PC-3 (cell line): ENCODE measurements around the gene AP3S2. TPM values are rescaled to one million over a fixed set of nuclear protein-coding genes. Genes with fewer than 3 reads are reported as not detected.

Experiments used
- ATAC-seq: fragments of 200-7000 bp; cut with Tn5 transposase; 2 replicates; pipeline ENCODE4 v1.9.1; 2020; ENCODE audit warnings: mild to moderate bottlenecking, moderate library complexity
- BruUV-seq: library from RNA; stranded (reverse); fragments of 400-500 nt; replicated peaks from 2 replicates; lab custom pipeline; 2021; lab: Mats Ljungman, UMichigan
- CTCF ChIA-PET: fragments of 300-600 bp; sonication (Branson Sonifier 250); formaldehyde crosslinking; loops from one replicate; lab custom pipeline; 2022; ENCODE audit warnings: antibody characterized with exemption; lab: Charles Lee
- POLR2A ChIA-PET: fragments of 300-600 bp; sonication (Branson Sonifier 250); formaldehyde crosslinking; loops from one replicate; lab custom pipeline; 2022; ENCODE audit warnings: antibody characterized with exemption; ENCODE audit not compliant: unreplicated experiment; lab: Charles Lee
- DNase-seq: peaks from one replicate; pipeline ENCODE4 v3.0.0-alpha.2; 2015
- H2AFZ ChIP-seq: fragments of 300-600 bp; sonication (generic); 2 replicates; pipeline ENCODE4 v1.6.0; 2016; ENCODE audit warnings: antibody characterized with exemption, low read length
- H3F3A ChIP-seq: fragments of 300-600 bp; sonication (generic); one replicate; pipeline ENCODE4 v1.6.0; 2017; ENCODE audit warnings: antibody characterized with exemption, low read length, control low read depth, mild to moderate bottlenecking; ENCODE audit not compliant: unreplicated experiment
- H3K27ac ChIP-seq: fragments of 300-600 bp; sonication (generic); 2 replicates; pipeline ENCODE4 v1.5.1; 2016; ENCODE audit warnings: mild to moderate bottlenecking, low read length
- H3K27me3 ChIP-seq: fragments of 300-600 bp; sonication (generic); 2 replicates; pipeline ENCODE4 v1.6.1; 2016; ENCODE audit warnings: low read length, mixed read lengths
- H3K36me3 ChIP-seq: fragments of 300-600 bp; sonication (generic); 2 replicates; pipeline ENCODE4 v1.6.1; 2016; ENCODE audit warnings: low read depth, mixed run types, low read length, mixed read lengths
- H3K4me1 ChIP-seq: fragments of 300-600 bp; sonication (generic); 2 replicates; pipeline ENCODE4 v1.5.1; 2016; ENCODE audit warnings: low read length; ENCODE audit not compliant: insufficient read depth
- H3K4me2 ChIP-seq: fragments of 300-600 bp; sonication (generic); 2 replicates; pipeline ENCODE4 v1.6.0; 2016; ENCODE audit warnings: low read length
- H3K4me3 ChIP-seq: fragments of 300-600 bp; sonication (generic); 2 replicates; pipeline ENCODE4 v1.5.1; 2016; ENCODE audit warnings: mild to moderate bottlenecking, low read length, mixed read lengths
- H3K79me2 ChIP-seq: fragments of 300-600 bp; sonication (generic); 2 replicates; pipeline ENCODE4 v1.6.1; 2017; ENCODE audit warnings: low read length, mixed read lengths
- H3K9ac ChIP-seq: fragments of 300-600 bp; sonication (generic); 2 replicates; pipeline ENCODE4 v1.6.0; 2016; ENCODE audit warnings: mild to moderate bottlenecking, low read length
- H3K9me2 ChIP-seq: fragments of 300-600 bp; sonication (generic); replicated peaks from 2 replicates; pipeline ENCODE4 v1.6.1; 2016; ENCODE audit warnings: mixed run types, low read length, mixed read lengths
- H3K9me3 ChIP-seq: fragments of 300-600 bp; sonication (generic); 2 replicates; pipeline ENCODE4 v1.6.1; 2016; ENCODE audit warnings: low read length, mixed read lengths
- H4K20me1 ChIP-seq: fragments of 300-600 bp; sonication (generic); 2 replicates; pipeline ENCODE4 v1.6.1; 2016; ENCODE audit warnings: low read length, mixed read lengths
- CTCF ChIP-seq: fragments of 300-600 bp; sonication (generic); conservative IDR thresholded peaks from 2 replicates; pipeline ENCODE4 v1.5.1; 2017; ENCODE audit warnings: antibody characterized with exemption, low read depth, mild to moderate bottlenecking, low read length
- EZH2 ChIP-seq: fragments of 300-600 bp; sonication (generic); IDR thresholded peaks from one replicate; pipeline ENCODE4 v1.6.1; 2017; ENCODE audit warnings: antibody characterized with exemption, mild to moderate bottlenecking, low read length; ENCODE audit not compliant: unreplicated experiment
- EZH2phosphoT487 ChIP-seq: fragments of 300-600 bp; sonication (generic); IDR thresholded peaks from 2 replicates; pipeline ENCODE4 v1.6.1; 2018; ENCODE audit warnings: mild to moderate bottlenecking, antibody characterized with exemption, low read length, borderline replicate concordance
- intact Hi-C: fragments of 100-400 bp; cut with micrococcal nuclease; formaldehyde crosslinking; loops from 2 replicates; pipeline ENCODE4 v1.9.0; 2023
- total RNA-seq: library from RNA; depleted of rRNA; stranded (reverse); fragments of >200 nt; gene quantifications from 2 replicates; pipeline ENCODE4 v1.2.3, GENCODE V29; 2014

AP3S2 gene
- total RNA-seq, 1 experiment from 2014 or later: 18.8 TPM

- Histone ChIP-seq H3K27ac (peak overlapping the region; percentile 94), H3K36me3 (no peaks in the 10 kb centered on the region), H3K79me2 (no peaks in the 10 kb centered on the region), H4K20me1 (no peaks in the 10 kb centered on the region), H3K9ac (peak overlapping the region; percentile 40), H3K27me3 (no peaks in the 10 kb centered on the region), H3K9me2 (no peaks in the 10 kb centered on the region), H3F3A (no peaks in the 10 kb centered on the region), H3K4me2 (peak overlapping the region; percentile 78), H3K4me3 (peak overlapping the region; percentile 56), H3K9me3 (no peaks in the 10 kb centered on the region), H2AFZ (peak overlapping the region; percentile 8; the same call in 1 of the 2 replicates), H3K4me1 (peaks cover 17% of the 10 kb centered on the region)
- CTCF ChIA-PET: no interaction called here
- DNase-seq (peak; percentile 82), ATAC-seq (peak; percentile 84)
- POLR2A ChIA-PET: no interaction called here
- intact Hi-C loops: no loop called here
- BruUV-seq: no TSS peak
- no peak for TF ChIP-seq CTCF
- no peak for TF ChIP-seq EZH2
- no peak for TF ChIP-seq EZH2phosphoT487
Measured at GRCh38 chr15:89937365-89938350, 43.9 kb upstream of the AP3S2 start.

GRCh38 chr15:89936786-89937265 lies 43.0 kb upstream of the AP3S2 start:
- CTCF ChIA-PET: no interaction called here
- BruUV-seq: no TSS peak

More at GRCh38 chr15:89936786-89937265, 43.0 kb upstream of the AP3S2 start:
- POLR2A ChIA-PET: no interaction called here
- peak overlapping the region; percentile 78 for H3K4me2 ChIP-seq
- peak overlapping the region; percentile 56 for H3K4me3 ChIP-seq
- H2AFZ ChIP-seq: peak overlapping the region; percentile 8; the same call in 1 of the 2 replicates
- H3F3A ChIP-seq: no peaks in the 10 kb centered on the region
- intact Hi-C loops: no loop called here
- H3K4me1 ChIP-seq: peaks cover 17% of the 10 kb centered on the region
- peak; percentile 60 for DNase-seq
- peak; percentile 65 for ATAC-seq
- H3K9me2 ChIP-seq: no peaks in the 10 kb centered on the region
- TF ChIP-seq EZH2 (no peak), EZH2phosphoT487 (no peak), CTCF (no peak)
- peak overlapping the region; percentile 94 for H3K27ac ChIP-seq
- no peaks in the 10 kb centered on the region for H3K79me2 ChIP-seq
- H3K9ac ChIP-seq: peak overlapping the region; percentile 40
- H4K20me1 ChIP-seq: no peaks in the 10 kb centered on the region
- no peaks in the 10 kb centered on the region for H3K27me3 ChIP-seq
- no peaks in the 10 kb centered on the region for H3K36me3 ChIP-seq
- no peaks in the 10 kb centered on the region for H3K9me3 ChIP-seq
